ENCODE measurements around the gene SLC16A5. TPM values are rescaled to one million over a fixed set of nuclear protein-coding genes. Genes with fewer than 3 reads are reported as not detected.

Gene SLC16A5
- total RNA-seq, 4 donors from 2014 or later, result 1.5 to 7.9 (median 6.9) TPM

DNA sequence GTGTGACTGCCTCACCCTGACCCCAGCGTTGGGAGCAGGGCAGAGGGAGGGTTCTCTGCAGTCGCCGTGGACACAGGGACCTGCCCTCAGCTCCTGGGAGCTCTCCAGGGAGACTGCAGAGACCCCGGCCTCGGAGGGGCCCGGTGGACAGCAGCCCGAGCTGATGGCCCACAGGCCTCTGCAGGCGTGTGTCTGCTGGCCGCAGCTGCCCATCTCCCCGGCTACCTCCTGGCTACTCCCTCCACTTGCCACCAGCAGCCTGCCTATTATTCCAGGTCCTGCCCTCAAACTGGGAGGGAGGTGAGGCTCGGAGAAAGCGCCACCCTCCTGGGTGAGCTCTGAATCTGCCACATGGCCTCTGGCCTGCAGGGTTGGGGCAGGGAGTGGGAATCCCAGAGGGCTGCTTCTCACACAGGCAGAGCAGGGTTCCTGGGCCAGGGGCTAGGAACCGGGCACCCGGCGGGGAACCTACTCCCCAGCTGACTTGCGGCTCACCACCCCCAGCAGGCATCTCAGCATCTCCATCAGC lies 7.2 kb downstream of the SLC16A5 start:
- TF ChIP-seq POLR2A (IDR thresholded peaks at IDR 0.05), result no peak
- TF ChIP-seq, protein P1, sequence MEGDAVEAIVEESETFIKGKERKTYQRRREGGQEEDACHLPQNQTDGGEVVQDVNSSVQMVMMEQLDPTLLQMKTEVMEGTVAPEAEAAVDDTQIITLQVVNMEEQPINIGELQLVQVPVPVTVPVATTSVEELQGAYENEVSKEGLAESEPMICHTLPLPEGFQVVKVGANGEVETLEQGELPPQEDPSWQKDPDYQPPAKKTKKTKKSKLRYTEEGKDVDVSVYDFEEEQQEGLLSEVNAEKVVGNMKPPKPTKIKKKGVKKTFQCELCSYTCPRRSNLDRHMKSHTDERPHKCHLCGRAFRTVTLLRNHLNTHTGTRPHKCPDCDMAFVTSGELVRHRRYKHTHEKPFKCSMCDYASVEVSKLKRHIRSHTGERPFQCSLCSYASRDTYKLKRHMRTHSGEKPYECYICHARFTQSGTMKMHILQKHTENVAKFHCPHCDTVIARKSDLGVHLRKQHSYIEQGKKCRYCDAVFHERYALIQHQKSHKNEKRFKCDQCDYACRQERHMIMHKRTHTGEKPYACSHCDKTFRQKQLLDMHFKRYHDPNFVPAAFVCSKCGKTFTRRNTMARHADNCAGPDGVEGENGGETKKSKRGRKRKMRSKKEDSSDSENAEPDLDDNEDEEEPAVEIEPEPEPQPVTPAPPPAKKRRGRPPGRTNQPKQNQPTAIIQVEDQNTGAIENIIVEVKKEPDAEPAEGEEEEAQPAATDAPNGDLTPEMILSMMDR (IDR thresholded peaks at IDR 0.05 in 4 of 5, conservative IDR thresholded peaks at IDR 0.05 in 1 of 5), result no peak

DNA sequence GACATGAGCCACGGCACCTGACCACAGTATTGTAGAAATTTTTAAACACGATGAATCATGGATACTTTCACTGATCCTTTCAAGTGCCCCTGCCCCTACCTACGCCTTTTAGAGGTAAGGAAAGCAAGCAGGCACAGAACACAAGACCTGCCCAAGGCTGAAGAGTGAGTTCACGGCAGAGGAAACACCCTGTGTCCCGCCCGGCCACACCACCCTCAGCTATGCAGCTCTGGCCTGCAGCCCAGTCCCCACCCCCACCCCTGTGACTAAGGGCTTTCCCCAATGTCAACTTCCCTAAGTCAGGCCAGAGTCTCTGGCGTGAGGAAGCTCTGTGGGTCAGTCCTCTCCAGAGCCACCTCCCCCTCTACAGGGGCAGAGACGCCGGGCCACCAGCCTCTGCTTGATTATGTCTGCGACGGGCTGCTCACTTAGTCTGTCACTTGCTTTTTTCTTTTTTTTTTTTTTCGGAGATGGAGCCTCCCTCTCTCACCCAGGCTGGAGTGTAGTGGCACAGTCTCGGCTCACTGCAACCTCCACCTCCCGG lies 8.4 kb downstream of the SLC16A5 start:
- in situ Hi-C loops (cut with MboI; ENCODE audit: low sequenced_read_pairs in 4 of 4), result no loop called here
- ATAC-seq (peak; percentile 69 to 90), DNase-seq (peak; percentile 56 to 79)
- intact Hi-C loops (cut with DNase I; ENCODE audit: low total_unique reads), result no loop called here
- no peak for TF ChIP-seq POLR2A (IDR thresholded peaks at IDR 0.05)
- TF ChIP-seq, protein P1 (IDR thresholded peaks at IDR 0.05 in 4 of 5, conservative IDR thresholded peaks at IDR 0.05 in 1 of 5), result no peak
- Histone ChIP-seq H3K36me3 (peaks cover 0 to 5% of the 10 kb centered on the region in 2 donors), H3K27ac (peak overlapping the region in 3 of 4 donors; percentile 46 to 56 (median 47)), H3K4me3 (no peak overlapping the region), H3K9me3 (no peaks in the 10 kb centered on the region), H3K4me1 (peaks cover 13 to 14% of the 10 kb centered on the region in 2 donors), H3K27me3 (no peaks in the 10 kb centered on the region)

More for the DNA sequence above, 7.2 kb downstream of the SLC16A5 start:
- intact Hi-C loops (cut with DNase I; ENCODE audit: low total_unique reads), result no loop called here
- no peaks in the 10 kb centered on the region for H3K27me3 ChIP-seq
- no peak overlapping the region for H3K4me3 ChIP-seq
- H3K36me3 ChIP-seq, result no peaks in the 10 kb centered on the region
- ATAC-seq, result no peak
- peaks cover 19 to 21% of the 10 kb centered on the region in 2 donors for H3K4me1 ChIP-seq
- in situ Hi-C loops (cut with MboI; ENCODE audit: low sequenced_read_pairs in 4 of 4), result no loop called here
- no peaks in the 10 kb centered on the region for H3K9me3 ChIP-seq
- no peak for DNase-seq
- H3K27ac ChIP-seq, result peak overlapping the region in 1 of 4 donors; percentile 34

DNA sequence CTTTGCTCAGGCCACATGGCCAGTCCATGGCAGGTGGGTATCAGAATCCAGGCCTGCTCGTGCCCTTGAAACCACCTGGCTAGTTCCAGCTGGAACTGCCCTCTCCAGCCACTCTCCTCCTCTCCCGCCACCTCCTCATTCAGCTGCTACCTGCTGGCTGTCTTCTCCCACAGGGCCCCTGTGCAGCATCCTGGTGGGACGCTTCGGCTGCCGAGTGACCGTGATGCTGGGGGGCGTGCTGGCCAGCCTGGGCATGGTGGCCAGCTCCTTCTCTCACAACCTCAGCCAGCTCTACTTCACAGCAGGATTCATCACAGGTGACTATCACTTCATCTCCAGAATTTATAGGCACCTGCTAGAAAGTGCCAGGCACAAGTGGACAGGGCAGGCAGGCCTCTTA lies 10.1 kb downstream of the SLC16A5 start:
- Histone ChIP-seq H3K27me3 (no peaks in the 10 kb centered on the region), H3K4me1 (peaks cover 6 to 8% of the 10 kb centered on the region in 2 donors), H3K36me3 (peaks cover 0 to 5% of the 10 kb centered on the region in 2 donors), H3K4me3 (no peak overlapping the region), H3K27ac (no peak overlapping the region), H3K9me3 (no peaks in the 10 kb centered on the region)
- in situ Hi-C loops (cut with MboI; ENCODE audit: low sequenced_read_pairs in 4 of 4) (no loop called here), intact Hi-C loops (cut with DNase I; ENCODE audit: low total_unique reads) (no loop called here)
- DNase-seq, result no peak
- TF ChIP-seq, protein P1 (IDR thresholded peaks at IDR 0.05 in 4 of 5, conservative IDR thresholded peaks at IDR 0.05 in 1 of 5), result no peak
- TF ChIP-seq POLR2A (IDR thresholded peaks at IDR 0.05), result no peak
- ATAC-seq, result no peak

DNA sequence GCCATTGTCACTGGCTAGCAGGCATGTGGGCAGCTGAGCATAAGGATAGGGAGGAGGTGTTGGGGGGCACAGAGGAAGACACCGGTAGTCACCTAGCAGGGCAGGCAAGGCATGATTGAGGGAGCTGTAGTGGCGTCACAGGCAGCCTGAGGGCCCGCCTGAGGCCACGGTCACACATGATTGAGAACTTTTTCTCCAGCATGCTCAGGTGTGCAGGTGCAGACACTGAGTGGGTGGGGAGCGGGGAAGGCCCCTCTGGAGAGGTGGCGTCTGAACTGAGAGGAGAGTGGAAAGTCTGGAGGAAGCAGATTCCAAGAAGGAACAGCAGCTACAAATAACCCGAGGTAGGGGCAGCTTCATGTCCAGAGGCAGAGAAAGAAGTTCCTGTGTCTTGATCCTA lies 11.1 kb downstream of the SLC16A5 start:
- TF ChIP-seq POLR2A (IDR thresholded peaks at IDR 0.05), result no peak
- TF ChIP-seq, protein P1 (IDR thresholded peaks at IDR 0.05 in 4 of 5, conservative IDR thresholded peaks at IDR 0.05 in 1 of 5), result no peak
- H3K27me3 ChIP-seq, result no peaks in the 10 kb centered on the region
- ATAC-seq, result no peak

More for the DNA sequence above, 11.1 kb downstream of the SLC16A5 start:
- H3K4me1 ChIP-seq, result peaks cover 6 to 8% of the 10 kb centered on the region in 2 donors
- in situ Hi-C loops (cut with MboI; ENCODE audit: low sequenced_read_pairs in 4 of 4), result no loop called here
- no peak overlapping the region for H3K27ac ChIP-seq
- H3K36me3 ChIP-seq, result peaks cover 0 to 5% of the 10 kb centered on the region in 2 donors
- no peak overlapping the region for H3K4me3 ChIP-seq
- no peaks in the 10 kb centered on the region for H3K9me3 ChIP-seq
- DNase-seq, result no peak
- intact Hi-C loops (cut with DNase I; ENCODE audit: low total_unique reads), result no loop called here
